ENCODE data around the gene VPS13D.

The VPS13D gene

DNA sequence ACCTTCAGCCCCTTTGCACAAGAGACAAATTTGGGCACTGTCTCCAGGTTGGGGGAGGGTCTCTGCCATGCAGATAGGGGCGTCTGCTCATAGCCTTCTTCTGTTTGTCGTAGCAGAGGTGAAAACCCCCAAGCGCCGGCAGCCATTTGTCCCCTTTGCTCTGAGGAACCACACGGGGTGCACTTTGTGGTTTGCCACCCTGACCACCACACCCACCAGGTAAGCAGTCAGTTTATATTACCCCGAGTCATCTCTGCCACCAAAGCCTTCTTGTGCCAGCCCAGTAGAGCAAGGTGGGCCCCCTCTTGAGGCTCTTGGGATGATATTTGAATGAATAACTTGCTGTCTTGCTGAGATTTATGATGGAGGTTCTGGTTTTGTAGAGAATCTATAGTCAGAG, 111.8 kb downstream of the VPS13D start:
- no peak for DNase-seq
- in situ Hi-C loops (cut with HindIII; ENCODE audit: low pct_ligation_motif_present, low pct_unique_long_range_greater_than_20kb, low sequenced_read_pairs): no loop called here

DNA sequence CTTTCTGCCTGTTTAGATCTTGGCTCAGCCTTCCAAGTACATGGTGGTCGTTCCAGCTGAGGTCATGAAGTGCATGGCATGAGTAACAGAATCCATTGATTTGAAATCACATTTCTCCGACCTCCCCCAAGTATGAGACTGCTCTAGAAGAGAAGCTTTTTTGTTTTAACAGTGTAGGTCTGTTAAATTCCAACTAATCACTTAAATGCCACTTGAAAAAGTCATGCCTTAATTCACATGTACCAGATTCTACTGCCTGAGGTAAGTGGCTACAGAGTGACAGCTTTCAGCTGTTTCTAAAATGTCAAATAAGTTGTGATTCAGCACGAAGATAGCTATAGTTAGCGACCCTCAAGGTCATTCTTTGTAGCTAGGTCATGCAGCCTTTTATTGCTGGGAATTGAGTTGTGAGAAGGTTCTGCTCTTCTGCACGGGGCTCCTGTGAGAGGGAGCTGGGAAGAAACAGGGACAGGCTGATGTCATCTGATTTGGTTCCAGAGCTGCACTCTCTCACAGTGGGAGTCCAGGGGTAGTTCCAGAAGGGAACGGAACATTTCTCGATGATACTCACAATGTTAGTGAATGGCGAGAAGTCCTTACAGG, 112.7 kb downstream of the VPS13D start:
- no peak for DNase-seq
- in situ Hi-C loops (cut with HindIII; ENCODE audit: low pct_ligation_motif_present, low pct_unique_long_range_greater_than_20kb, low sequenced_read_pairs): no loop called here

DNA sequence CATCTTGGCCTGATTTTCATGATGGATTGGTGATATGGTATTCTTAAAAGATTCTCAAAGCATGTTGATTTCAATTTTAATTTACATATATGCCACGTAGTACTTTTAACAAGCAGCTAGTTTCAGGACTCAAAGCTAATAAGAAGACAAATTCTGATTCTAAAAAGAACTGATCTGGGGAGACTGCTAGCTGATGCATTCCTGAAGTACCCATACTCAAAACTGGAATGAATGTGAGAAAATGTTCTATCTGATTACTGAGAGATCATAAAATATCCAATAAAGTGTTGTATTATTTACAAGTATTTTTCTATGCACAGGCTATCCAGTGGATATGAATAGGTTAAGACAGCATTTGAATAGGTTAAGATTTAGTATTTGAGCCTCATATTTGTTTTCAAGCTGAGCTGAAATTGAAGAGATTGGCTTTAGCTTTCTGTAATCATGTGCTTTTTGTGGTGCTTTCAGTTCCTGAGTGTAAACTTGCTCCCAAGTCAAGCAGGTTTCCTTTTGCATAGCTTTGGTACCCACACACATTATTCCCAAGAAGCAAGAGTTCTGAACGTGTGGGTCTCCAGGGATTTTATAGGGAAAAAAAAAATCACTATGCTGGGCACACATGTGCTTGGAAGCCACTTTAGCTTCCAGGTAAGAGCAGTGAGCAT, 114.1 kb downstream of the VPS13D start:
- no peak for DNase-seq
- in situ Hi-C loops (cut with HindIII; ENCODE audit: low pct_ligation_motif_present, low pct_unique_long_range_greater_than_20kb, low sequenced_read_pairs): no loop called here

DNA sequence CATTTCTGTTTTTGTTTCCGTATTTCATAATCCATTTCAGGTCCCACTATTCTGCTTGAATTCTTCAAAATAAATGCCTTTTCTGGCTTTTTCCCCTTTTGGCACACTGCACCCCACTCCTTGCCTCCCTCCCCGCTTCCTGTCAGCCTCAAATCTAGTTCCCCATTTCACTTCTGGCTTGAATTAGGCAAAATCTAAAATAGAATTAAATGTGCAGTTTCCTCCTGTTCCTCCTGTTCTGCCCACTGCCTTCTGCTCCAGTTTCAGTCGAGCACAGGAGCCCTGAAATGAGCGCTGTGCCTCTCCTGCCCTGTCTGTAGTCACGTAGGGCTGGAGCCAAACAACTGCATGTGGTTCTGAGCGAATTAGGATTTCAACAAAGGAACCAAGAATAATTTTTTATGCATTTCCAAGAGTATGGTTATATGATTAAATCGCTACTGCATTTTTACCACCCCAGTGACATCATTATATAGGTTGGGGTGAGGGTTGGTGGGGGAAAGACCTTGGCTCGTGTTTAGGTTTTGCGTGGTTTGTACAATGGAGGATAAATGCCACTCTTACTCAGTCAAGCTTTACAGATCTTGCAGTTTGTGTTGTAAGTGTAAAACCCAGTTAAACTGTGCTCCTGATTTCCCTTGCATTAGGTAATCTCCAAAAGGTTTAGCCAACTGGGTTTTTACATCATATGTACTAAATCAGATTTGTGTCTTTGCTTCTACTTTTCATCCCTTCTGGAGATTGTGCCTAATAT, 114.9 kb downstream of the VPS13D start:
- DNase-seq: no peak
- in situ Hi-C loops (cut with HindIII; ENCODE audit: low pct_ligation_motif_present, low pct_unique_long_range_greater_than_20kb, low sequenced_read_pairs): no loop called here

DNA sequence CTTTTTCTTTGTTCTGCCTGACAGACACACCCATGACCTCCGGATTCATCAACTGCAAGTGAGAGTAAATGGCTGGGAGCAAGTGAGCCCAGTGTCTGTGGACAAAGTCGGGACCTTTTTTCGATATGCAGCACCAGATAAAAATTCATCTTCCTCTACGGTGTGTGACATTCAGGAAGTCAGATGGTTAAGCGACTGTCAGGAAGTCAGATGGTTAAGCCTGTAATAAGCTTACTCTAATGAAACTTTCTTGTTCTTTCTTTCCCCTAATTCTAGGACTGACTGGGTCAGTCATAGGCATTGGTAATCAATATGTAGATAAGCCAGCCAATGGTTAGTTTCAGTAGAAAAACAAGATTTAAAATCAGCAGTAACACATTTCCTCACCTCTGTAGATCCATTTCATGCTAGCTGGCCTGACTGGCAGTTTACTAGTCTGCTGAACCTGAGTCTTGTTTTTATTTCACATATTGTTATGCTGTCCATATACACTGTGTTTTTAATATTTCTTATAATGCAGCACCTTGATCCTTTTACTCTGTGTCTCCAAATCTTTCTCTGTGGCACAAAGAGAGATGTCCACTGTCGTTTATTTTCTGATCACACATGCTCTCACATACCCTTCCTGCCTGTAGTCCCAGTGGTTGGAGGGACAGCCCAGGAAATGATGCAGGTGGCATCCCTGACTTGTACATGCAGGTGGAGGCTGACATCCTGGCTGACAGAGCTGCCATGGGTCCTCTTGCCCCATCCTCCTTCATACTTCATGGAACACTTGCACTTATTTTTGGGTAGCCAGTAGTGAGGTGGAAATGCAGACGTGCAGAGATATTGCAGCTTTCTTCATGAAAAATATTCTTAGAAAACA, 115.8 kb downstream of the VPS13D start:
- no peak for DNase-seq
- in situ Hi-C loops (cut with HindIII; ENCODE audit: low pct_ligation_motif_present, low pct_unique_long_range_greater_than_20kb, low sequenced_read_pairs): no loop called here

DNA sequence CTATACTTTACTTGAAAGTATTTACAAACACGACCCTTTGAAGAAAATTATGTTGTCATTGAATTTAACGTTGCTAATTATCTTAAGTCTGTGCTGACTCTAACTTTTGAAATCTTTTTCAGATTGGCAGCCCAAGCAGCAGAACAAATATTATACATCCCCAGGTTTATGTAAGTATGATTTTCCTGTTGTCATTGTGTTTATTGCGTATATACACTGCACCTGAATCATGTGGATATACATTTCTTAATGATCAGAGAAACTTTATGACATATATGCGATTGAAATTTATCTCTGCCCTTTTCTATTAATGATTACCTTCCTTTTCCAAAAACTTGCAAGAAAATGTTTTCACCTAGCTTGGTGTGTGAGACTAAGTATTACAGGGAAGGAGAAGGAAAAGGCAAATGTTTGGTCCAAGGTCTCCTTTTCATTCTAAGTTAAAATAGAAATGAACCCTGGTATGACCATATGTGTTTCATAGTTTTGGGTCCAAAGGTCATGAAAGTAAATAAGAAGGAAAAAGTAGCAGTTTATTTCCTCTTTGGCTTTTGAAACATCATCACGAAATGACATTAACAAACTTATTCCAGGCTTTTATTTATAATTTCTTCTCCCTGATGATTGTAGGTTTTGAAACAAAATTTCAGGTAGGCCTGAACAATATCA, 116.8 kb downstream of the VPS13D start:
- in situ Hi-C loops (cut with HindIII; ENCODE audit: low pct_ligation_motif_present, low pct_unique_long_range_greater_than_20kb, low sequenced_read_pairs): no loop called here
- DNase-seq: no peak

DNA sequence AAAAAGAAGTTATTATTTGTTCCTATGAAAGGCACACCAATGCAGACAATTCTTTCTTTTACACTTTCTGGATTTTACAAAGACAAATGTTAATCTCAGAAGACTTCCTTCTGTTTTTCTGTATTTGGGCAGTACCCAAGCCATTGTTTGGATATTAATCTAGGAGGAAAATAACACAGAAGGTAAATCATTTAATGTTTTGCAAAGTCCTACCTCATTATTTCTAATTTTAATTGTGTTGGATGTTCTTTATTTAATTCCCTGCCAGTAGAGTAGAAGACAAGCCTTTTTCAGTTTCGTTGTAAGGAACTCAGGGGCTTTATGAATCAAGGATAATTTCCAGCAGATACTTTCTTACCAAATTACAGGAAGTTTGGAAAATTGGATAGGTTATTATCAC, 118.3 kb downstream of the VPS13D start:
- no peak for DNase-seq
- in situ Hi-C loops (cut with HindIII; ENCODE audit: low pct_ligation_motif_present, low pct_unique_long_range_greater_than_20kb, low sequenced_read_pairs): no loop called here

DNA sequence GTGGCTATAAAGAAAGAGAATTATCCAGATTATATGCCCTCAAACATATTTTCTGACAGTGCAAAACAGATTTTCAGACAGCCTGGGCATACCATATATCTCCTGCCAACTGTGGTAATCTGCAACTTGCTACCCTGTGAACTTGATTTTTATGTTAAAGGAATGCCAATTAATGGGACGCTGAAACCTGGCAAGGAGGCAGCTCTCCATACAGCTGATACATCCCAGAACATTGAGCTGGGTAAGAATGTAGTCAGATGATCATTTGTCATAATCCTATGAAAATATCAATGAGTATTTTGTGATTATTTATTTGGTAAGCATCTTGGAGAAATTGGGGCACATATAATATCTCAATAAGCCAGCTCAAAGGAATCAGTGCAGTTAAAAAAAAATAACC, 124.2 kb downstream of the VPS13D start:
- in situ Hi-C loops (cut with HindIII; ENCODE audit: low pct_ligation_motif_present, low pct_unique_long_range_greater_than_20kb, low sequenced_read_pairs): no loop called here

DNA sequence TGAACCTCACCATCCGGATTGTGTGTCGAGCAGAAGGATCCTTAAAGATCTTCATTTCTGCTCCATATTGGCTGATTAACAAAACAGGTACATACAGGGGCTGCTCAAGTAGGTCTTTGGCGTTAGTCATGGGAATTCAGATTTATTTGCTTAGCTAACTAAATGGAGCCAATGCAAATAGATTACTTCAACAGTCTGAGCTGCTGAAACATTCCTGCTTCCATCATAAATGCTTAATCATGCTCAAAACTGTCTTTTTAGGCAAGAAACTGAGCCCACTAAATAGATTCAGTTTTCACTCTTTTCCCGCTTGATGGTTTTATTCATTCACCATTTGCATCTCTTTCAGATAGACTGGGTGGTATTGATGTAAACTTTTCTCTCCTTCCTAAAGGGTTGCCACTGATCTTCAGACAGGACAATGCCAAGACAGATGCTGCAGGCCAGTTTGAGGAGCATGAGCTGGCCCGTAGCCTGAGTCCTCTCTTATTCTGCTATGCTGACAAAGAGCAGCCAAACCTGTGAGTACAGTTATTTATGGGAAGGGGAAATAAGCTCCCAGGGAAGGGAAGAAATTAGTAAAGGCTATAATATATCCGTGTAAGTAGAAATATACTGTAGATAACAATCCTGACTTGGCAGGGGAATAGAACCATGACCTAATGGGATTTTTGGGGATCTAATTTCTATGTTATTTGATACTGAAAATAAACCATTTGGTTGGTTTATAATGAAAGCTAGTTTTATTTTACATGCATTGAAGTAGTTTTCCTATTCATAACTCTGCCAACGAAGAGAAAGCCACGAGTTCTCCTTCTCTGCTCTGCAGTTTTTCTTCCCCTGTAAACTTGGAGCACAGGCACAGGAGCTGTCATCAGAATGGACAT, 126.4 kb downstream of the VPS13D start:
- no peak for DNase-seq
- in situ Hi-C loops (cut with HindIII; ENCODE audit: low pct_ligation_motif_present, low pct_unique_long_range_greater_than_20kb, low sequenced_read_pairs): no loop called here

More for the DNA sequence above, 124.2 kb downstream of the VPS13D start:
- DNase-seq: no peak

DNA sequence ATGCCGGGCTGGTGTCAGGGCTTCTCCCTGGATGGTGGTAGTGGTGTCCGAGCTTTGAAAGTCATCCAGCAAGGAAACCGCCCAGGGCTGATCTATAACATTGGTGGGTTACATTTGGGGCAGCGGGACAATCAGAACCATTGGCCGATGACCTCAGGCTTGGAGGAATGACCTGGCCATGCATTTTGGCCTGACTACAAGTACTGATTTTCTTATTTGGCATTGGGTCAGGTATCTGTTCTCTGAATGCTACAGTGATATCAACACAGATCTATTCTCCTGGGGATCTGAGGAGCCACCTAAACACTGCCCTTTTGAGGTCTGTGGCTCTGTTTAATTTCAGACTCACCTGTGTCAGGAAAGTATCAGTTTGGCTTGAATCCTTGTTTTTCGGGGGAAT, 128.7 kb downstream of the VPS13D start:
- in situ Hi-C loops (cut with HindIII; ENCODE audit: low pct_ligation_motif_present, low pct_unique_long_range_greater_than_20kb, low sequenced_read_pairs): no loop called here
- no peak for DNase-seq

DNA sequence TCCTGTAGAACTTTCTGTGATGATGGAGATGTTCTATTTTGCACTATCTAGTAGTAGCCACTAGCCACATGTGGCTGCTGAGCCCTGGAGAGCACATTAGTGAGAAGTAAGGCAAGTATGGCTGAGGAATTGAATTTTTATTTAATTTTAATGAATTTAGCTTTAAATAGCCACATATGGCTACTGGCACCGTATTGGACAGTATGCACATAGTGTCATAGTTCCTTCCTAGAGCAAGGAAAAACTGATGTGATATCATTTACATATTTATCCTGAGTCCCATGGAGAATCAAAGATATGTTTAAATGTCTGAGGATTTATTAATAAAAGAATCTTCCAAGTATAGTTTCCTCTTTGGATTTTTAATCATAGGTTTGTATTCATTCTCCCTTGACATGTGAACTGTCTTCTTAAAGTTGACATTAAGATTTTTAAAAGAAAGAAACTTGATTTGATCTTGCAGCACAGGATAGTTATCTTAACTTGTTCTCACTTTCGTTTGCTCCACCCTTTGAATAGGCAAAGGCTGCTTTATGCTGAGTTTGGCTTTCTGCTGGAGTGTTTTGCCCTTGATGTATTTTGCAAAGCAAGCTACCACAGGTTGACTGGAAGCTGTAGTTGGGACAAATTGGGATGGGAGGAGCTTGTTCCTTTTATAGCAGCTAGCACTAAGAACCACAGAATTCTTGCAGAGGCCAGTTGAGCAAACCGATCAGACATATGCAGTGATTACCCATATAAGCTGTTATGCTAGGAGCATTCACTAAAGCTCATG, 129.7 kb downstream of the VPS13D start:
- in situ Hi-C loops (cut with HindIII; ENCODE audit: low pct_ligation_motif_present, low pct_unique_long_range_greater_than_20kb, low sequenced_read_pairs): no loop called here

DNA sequence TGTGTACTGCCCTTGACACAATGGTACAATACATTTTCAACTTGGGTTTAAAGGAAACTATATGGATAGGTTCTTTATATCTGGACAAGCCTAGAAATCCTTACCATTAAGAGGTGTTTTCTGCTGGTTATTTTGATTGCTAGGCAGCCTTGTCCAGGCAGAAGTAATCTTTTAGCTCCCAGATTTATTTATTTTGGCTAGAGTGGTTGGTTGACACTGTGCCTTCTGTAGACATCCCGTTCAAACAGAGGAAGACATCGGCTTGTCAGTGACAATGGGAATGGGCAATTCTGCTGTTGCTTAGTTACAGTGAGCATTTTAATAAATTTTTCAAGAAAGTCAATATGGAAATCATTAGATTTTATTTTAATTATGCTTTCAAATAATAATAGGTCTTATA, 138.8 kb downstream of the VPS13D start:
- in situ Hi-C loops (cut with HindIII; ENCODE audit: low pct_ligation_motif_present, low pct_unique_long_range_greater_than_20kb, low sequenced_read_pairs): no loop called here
- DNase-seq: no peak

More for the DNA sequence above, 129.7 kb downstream of the VPS13D start:
- no peak for DNase-seq

DNA sequence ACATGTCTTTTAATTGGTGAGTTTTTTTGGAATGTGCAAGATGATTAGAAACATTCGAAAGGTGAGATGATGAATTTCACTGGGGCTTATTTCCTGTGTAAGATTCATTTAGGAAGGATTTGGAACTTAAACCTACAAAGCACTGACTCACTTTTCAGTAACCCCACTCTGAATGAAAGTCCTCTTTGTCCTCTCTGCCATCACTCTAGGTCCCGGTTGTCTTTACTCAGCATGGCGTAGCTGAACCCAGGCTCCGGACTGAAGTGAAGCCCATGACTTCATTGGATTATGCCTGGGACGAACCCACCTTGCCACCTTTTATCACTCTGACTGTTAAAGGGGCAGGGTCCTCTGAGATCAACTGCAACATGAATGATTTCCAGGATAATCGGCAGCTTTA, 139.4 kb downstream of the VPS13D start:
- in situ Hi-C loops (cut with HindIII; ENCODE audit: low pct_ligation_motif_present, low pct_unique_long_range_greater_than_20kb, low sequenced_read_pairs): no loop called here
- no peak for DNase-seq

DNA sequence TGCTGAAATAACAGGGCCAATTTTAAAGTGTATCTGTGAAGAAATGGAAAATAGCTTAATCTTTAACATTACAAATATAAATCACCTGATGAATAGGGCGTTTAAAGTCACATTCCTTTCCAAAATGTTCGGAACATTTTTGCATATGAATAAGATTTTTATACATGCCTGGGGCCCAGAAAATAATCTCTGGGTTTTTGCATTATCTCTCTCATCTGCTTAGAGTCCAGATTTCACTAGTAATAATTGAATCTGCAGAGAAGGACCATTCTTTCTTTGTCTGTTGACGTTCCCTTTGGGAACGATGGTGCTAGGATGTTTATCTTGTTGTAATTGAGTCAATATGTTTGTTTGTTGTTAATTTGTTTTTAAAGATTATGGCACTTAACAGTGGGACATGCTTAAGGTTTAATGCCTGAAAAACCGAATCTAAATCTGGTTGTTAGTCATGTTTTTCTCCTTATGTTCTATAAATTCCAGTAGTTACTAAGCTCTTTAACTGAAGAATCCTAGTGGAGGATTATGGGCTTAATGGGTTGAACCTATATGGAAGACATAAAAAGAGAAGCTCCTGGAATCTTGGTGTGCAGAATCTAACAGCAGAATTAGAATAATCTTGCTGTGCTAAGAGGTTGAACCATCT, 140.6 kb downstream of the VPS13D start:
- no peak for DNase-seq
- in situ Hi-C loops (cut with HindIII; ENCODE audit: low pct_ligation_motif_present, low pct_unique_long_range_greater_than_20kb, low sequenced_read_pairs): no loop called here

DNA sequence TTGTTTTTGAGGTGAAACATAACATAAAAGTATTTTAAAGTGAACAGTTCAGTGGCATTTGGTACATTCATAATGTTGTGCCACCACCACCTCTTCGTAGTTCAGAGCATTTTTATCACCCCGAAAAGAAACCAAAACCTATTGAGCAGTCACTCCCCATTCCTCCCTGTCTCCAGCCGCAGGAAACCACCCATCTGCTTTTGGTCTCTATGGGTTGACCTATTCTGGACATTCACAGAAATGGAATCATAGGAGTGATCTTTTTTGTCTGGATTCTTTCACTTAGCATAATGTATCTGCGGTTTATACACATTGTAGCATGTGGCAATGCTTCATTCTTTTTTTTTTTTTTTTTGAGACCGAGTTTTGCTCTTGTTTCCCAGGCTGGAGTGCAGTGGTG, 141.2 kb downstream of the VPS13D start:
- no peak for DNase-seq
- in situ Hi-C loops (cut with HindIII; ENCODE audit: low pct_ligation_motif_present, low pct_unique_long_range_greater_than_20kb, low sequenced_read_pairs): no loop called here

DNA sequence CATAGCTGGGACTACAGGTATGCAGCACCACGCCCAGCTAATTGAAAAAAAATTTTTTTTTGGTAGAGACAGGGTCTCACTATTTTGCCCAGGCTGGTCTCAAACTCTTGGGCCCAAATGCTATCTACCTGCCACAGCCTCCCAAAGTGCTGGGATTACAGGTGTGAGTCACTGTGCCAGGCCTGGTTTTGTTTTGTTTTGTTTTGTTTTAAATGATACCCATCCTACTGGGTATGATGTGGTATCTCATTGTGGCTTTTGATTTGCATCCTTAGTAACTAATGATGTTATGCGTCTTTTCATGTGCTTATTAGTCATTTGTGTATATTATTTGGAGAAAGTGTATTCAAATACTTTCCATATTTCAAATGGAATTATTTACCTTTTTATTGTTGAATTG, 142.3 kb downstream of the VPS13D start:
- no peak for DNase-seq
- in situ Hi-C loops (cut with HindIII; ENCODE audit: low pct_ligation_motif_present, low pct_unique_long_range_greater_than_20kb, low sequenced_read_pairs): no loop called here

DNA sequence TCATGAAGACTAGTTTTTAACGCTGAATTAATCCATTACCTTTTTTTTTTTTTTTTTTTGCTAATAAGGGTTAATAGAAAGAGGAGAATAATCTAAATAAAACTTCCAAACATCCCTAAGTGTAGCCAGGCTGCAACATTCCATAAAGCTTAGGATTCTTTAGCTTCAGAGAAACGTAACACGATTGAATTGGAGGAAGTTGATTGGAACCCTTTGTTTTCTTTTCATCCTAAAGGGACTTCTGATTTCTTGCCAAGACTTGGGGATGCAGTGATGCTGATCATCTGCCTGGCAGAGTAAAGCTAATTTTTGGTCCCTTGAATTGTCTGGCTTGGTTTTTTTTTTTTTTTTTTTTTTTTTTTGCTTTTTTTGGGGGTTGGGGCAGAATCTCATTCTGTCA, 142.9 kb downstream of the VPS13D start:
- no peak for DNase-seq
- in situ Hi-C loops (cut with HindIII; ENCODE audit: low pct_ligation_motif_present, low pct_unique_long_range_greater_than_20kb, low sequenced_read_pairs): no loop called here
